ENCODE results near the gene EPN3.
A peak's percentile ranks its signal among the peaks of the same experiment; 100 is the strongest.

The EPN3 gene

GRCh38 chr17:50532452-50533024, at the start of gene EPN3:
Gene EPN3 (plus strand): TSS chr17:50532735. CDS start chr17:50536557, 3,822 bp downstream.
- no peak for DNase-seq

GRCh38 chr17:50483266-50483665, 49.3 kb upstream of the EPN3 start:
- no peak for DNase-seq

GRCh38 chr17:50484386-50485155, 48.0 kb upstream of the EPN3 start:
- DNase-seq = no peak

GRCh38 chr17:50487213-50488096, 45.1 kb upstream of the EPN3 start:
- DNase-seq = no peak

GRCh38 chr17:50488880-50489279, 43.7 kb upstream of the EPN3 start:
- DNase-seq = no peak

- DNase-seq = no peak
Measured at GRCh38 chr17:50491505-50491904, 41.0 kb upstream of the EPN3 start.

GRCh38 chr17:50492214-50492613, 40.3 kb upstream of the EPN3 start:
- no peak for DNase-seq

- DNase-seq = no peak
Measured at GRCh38 chr17:50493744-50494143, 38.8 kb upstream of the EPN3 start.

- no peak for DNase-seq
Measured at GRCh38 chr17:50495217-50495823, 37.2 kb upstream of the EPN3 start.

- DNase-seq = no peak
Measured at GRCh38 chr17:50495918-50496317, 36.6 kb upstream of the EPN3 start.

- no peak for DNase-seq
Measured at GRCh38 chr17:50498021-50498874, 34.3 kb upstream of the EPN3 start.

GRCh38 chr17:50499270-50499669, 33.3 kb upstream of the EPN3 start:
- no peak for DNase-seq

GRCh38 chr17:50499721-50500120, 32.8 kb upstream of the EPN3 start:
- no peak for DNase-seq

- DNase-seq = peak; percentile 22 to 39
Measured at GRCh38 chr17:50501054-50501453, 31.5 kb upstream of the EPN3 start.

GRCh38 chr17:50502301-50502990, 30.1 kb upstream of the EPN3 start:
- DNase-seq = no peak

GRCh38 chr17:50505591-50506130, 26.9 kb upstream of the EPN3 start:
- no peak for DNase-seq

GRCh38 chr17:50506298-50506697, 26.2 kb upstream of the EPN3 start:
- DNase-seq = no peak

GRCh38 chr17:50507871-50508572, 24.5 kb upstream of the EPN3 start, which contains the start of gene MYCBPAP:
Gene MYCBPAP (plus strand): TSS chr17:50508439. CDS start chr17:50508675, 236 bp downstream.
- DNase-seq = peak; percentile 49 to 71

GRCh38 chr17:50508573-50509460, 23.7 kb upstream of the EPN3 start:
- no peak for DNase-seq

Data from activated CD4-positive, alpha-beta T cell treated with anti-CD3 and anti-CD28 coated beads for 4 hours (primary cell).